ENCODE data around the gene OR51S1.
"Not testable (repeated sequence)": the region's sequence is repeated elsewhere in the genome, so short reads cannot be mapped to it uniquely, and the experiment has no call there.

The OR51S1 gene

GRCh38 chr11:4804280-4804679 is 44.7 kb downstream of the OR51S1 start, which contains the start of gene OR52R1:
OR52R1 (minus strand) TSS chr11:4804380; CDS start chr11:4804380, 0 bp downstream.
- DNase-seq (ENCODE audit: low spot score): no peak

- DNase-seq (ENCODE audit: low spot score): not testable (repeated sequence)
Measured at GRCh38 chr11:4801316-4801715, 47.7 kb downstream of the OR51S1 start.

DNA sequence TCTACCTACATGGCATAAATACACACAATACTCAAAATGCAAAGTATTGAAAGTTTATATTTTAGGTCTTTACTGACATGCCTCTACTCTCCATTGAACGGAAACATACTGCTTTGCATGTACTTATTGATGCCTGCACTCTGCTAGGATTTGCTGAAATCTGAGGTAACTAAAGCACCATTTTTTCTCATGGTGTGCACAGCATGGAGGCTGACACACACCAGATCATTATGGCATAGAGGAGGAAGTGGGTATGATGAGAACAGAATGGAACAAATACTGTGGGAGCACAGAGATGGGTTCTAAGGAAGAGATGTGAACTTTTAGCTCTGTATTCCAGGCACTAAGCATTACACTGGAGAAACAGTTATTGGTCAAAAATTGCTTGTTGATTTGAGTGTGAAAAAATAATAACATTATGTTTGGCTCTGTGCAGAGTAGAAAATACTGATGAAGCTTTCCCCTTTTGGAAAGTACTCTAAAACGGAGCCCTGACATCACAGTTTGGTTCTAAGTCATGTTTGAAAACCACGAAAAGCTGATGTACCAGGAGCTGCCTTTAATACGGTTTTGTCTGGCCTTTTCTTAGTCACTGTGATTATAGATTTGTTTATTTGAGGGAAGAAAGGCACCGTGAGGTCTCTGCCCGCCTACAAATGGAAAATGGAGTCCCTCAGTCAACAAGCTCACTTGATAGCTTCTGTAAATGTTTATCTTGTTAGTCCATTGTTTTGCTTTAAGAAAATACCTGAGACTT is 50.4 kb downstream of the OR51S1 start:
- DNase-seq (ENCODE audit: low spot score): no peak

Measured in pons (tissue), 1 donor.